HEK293 (cell line): ENCODE measurements around the gene SRSF1.

Source experiments
- EGR2 ChIP-seq: fragments of 450-650 bp; formaldehyde crosslinking; IDR thresholded peaks from 2 replicates; pipeline ENCODE4 v1.5.1; 2016; ENCODE audit warnings: low read depth, missing biosample characterization, missing genetic modification characterization
- FEZF1 ChIP-seq: fragments of 450-650 bp; formaldehyde crosslinking; IDR thresholded peaks from 2 replicates; pipeline ENCODE4 v1.5.1; 2016; ENCODE audit warnings: missing biosample characterization, missing genetic modification characterization
- GFI1B ChIP-seq: fragments of 450-650 bp; formaldehyde crosslinking; IDR thresholded peaks from 2 replicates; pipeline ENCODE4 v1.5.1; 2016; ENCODE audit warnings: missing biosample characterization, missing genetic modification characterization
- GLIS1 ChIP-seq: fragments of 450-650 bp; formaldehyde crosslinking; IDR thresholded peaks from 2 replicates; pipeline ENCODE4 v1.5.1; 2016; ENCODE audit warnings: missing biosample characterization, missing genetic modification characterization
- KLF17 ChIP-seq: fragments of 450-650 bp; formaldehyde crosslinking; IDR thresholded peaks from 2 replicates; pipeline ENCODE4 v1.5.1; 2016; ENCODE audit warnings: missing biosample characterization, missing genetic modification characterization
- KLF9 ChIP-seq: fragments of 450-650 bp; formaldehyde crosslinking; IDR thresholded peaks from 2 replicates; pipeline ENCODE4 v1.5.1; 2016; ENCODE audit warnings: missing biosample characterization, missing genetic modification characterization, low read depth
- OSR2 ChIP-seq: fragments of 450-650 bp; formaldehyde crosslinking; IDR thresholded peaks from 2 replicates; pipeline ENCODE4 v1.5.1; 2016; ENCODE audit warnings: missing biosample characterization, missing genetic modification characterization
- PRDM10 ChIP-seq: fragments of 450-650 bp; formaldehyde crosslinking; IDR thresholded peaks from 2 replicates; pipeline ENCODE4 v1.5.1; 2016; ENCODE audit warnings: missing biosample characterization, missing genetic modification characterization
- SCRT1 ChIP-seq: fragments of 450-650 bp; formaldehyde crosslinking; IDR thresholded peaks from 2 replicates; pipeline ENCODE4 v1.5.1; 2016; ENCODE audit warnings: missing biosample characterization, missing genetic modification characterization, borderline replicate concordance
- SP3 ChIP-seq: fragments of 450-650 bp; formaldehyde crosslinking; IDR thresholded peaks from 2 replicates; pipeline ENCODE4 v1.5.1; 2016; ENCODE audit warnings: missing biosample characterization, missing genetic modification characterization
- SP7 ChIP-seq: fragments of 450-650 bp; formaldehyde crosslinking; IDR thresholded peaks from 2 replicates; pipeline ENCODE4 v1.5.1; 2016; ENCODE audit warnings: missing biosample characterization, missing genetic modification characterization
- WT1 ChIP-seq: fragments of 450-650 bp; formaldehyde crosslinking; IDR thresholded peaks from 2 replicates; pipeline ENCODE4 v1.5.1; 2016; ENCODE audit warnings: missing biosample characterization, missing genetic modification characterization
- ZBTB1 ChIP-seq: fragments of 450-650 bp; formaldehyde crosslinking; IDR thresholded peaks from 2 replicates; pipeline ENCODE4 v1.5.1; 2016; ENCODE audit warnings: missing biosample characterization, missing genetic modification characterization
- ZIC2 ChIP-seq: fragments of 450-650 bp; formaldehyde crosslinking; IDR thresholded peaks from 2 replicates; pipeline ENCODE4 v1.5.1; 2016; ENCODE audit warnings: missing biosample characterization, missing genetic modification characterization
- ZNF174 ChIP-seq: fragments of 450-650 bp; formaldehyde crosslinking; IDR thresholded peaks from 2 replicates; pipeline ENCODE4 v1.5.0; 2017; ENCODE audit warnings: missing biosample characterization, mild to moderate bottlenecking, missing genetic modification characterization
- ZNF266 ChIP-seq: fragments of 450-650 bp; formaldehyde crosslinking; IDR thresholded peaks from 2 replicates; pipeline ENCODE4 v1.5.1; 2016; ENCODE audit warnings: missing biosample characterization, missing genetic modification characterization, low read depth
- ZNF335 ChIP-seq: fragments of 450-650 bp; formaldehyde crosslinking; conservative IDR thresholded peaks from 2 replicates; pipeline ENCODE4 v1.5.1; 2016; ENCODE audit warnings: missing biosample characterization, missing genetic modification characterization
- ZNF341 ChIP-seq: fragments of 450-650 bp; formaldehyde crosslinking; IDR thresholded peaks from 2 replicates; pipeline ENCODE4; 2016; ENCODE audit warnings: low read depth, missing biosample characterization, missing genetic modification characterization
- ZNF366 ChIP-seq: fragments of 450-650 bp; formaldehyde crosslinking; conservative IDR thresholded peaks from 2 replicates; pipeline ENCODE4 v1.5.1; 2016; ENCODE audit warnings: missing biosample characterization, missing genetic modification characterization
- ZNF37A ChIP-seq: fragments of 450-650 bp; IDR thresholded peaks from 2 replicates; pipeline ENCODE4 v1.5.1; 2018; ENCODE audit warnings: missing biosample characterization, missing genetic modification characterization
- ZNF423 ChIP-seq: fragments of 450-650 bp; formaldehyde crosslinking; IDR thresholded peaks from 2 replicates; pipeline ENCODE4 v1.5.1; 2016; ENCODE audit warnings: missing biosample characterization, missing genetic modification characterization
- ZNF560 ChIP-seq: fragments of 450-650 bp; formaldehyde crosslinking; IDR thresholded peaks from 2 replicates; pipeline ENCODE4 v1.5.1; 2017; ENCODE audit warnings: missing biosample characterization, missing genetic modification characterization, borderline replicate concordance
- ZNF585B ChIP-seq: fragments of 450-650 bp; formaldehyde crosslinking; IDR thresholded peaks from 2 replicates; pipeline ENCODE4 v1.5.1; 2016; ENCODE audit warnings: missing biosample characterization, missing genetic modification characterization
- ZNF660 ChIP-seq: fragments of 450-650 bp; IDR thresholded peaks from 2 replicates; pipeline ENCODE4 v1.5.1; 2018; ENCODE audit warnings: missing biosample characterization, mild to moderate bottlenecking, missing genetic modification characterization
- ZNF843 ChIP-seq: fragments of 450-650 bp; formaldehyde crosslinking; IDR thresholded peaks from 2 replicates; pipeline ENCODE4 v1.5.1; 2016; ENCODE audit warnings: missing biosample characterization, missing genetic modification characterization
- ZSCAN4 ChIP-seq: fragments of 450-650 bp; formaldehyde crosslinking; IDR thresholded peaks from 2 replicates; pipeline ENCODE4 v1.5.1; 2017; ENCODE audit warnings: missing biosample characterization, missing genetic modification characterization
- ZXDB ChIP-seq: fragments of 450-650 bp; formaldehyde crosslinking; IDR thresholded peaks from 2 replicates; pipeline ENCODE4 v1.5.1; 2016; ENCODE audit warnings: missing biosample characterization, missing genetic modification characterization
- TF ChIP-seq, protein P1 (sequence below): fragments of 450-650 bp; formaldehyde crosslinking; optimal IDR thresholded peaks from 2 replicates; pipeline ENCODE3; 2016; ENCODE audit warnings: missing biosample characterization, mild to moderate bottlenecking, missing genetic modification characterization
- TF ChIP-seq, protein P2 (sequence below): fragments of 450-650 bp; formaldehyde crosslinking; IDR thresholded peaks from 2 replicates; pipeline ENCODE4 v1.5.1; 2016; ENCODE audit warnings: missing biosample characterization, missing genetic modification characterization
- TF ChIP-seq, protein P3 (sequence below): fragments of 450-650 bp; formaldehyde crosslinking; IDR thresholded peaks from 2 replicates; pipeline ENCODE4 v1.5.1; 2016; ENCODE audit warnings: missing biosample characterization, missing genetic modification characterization

SRSF1 gene

DNA sequence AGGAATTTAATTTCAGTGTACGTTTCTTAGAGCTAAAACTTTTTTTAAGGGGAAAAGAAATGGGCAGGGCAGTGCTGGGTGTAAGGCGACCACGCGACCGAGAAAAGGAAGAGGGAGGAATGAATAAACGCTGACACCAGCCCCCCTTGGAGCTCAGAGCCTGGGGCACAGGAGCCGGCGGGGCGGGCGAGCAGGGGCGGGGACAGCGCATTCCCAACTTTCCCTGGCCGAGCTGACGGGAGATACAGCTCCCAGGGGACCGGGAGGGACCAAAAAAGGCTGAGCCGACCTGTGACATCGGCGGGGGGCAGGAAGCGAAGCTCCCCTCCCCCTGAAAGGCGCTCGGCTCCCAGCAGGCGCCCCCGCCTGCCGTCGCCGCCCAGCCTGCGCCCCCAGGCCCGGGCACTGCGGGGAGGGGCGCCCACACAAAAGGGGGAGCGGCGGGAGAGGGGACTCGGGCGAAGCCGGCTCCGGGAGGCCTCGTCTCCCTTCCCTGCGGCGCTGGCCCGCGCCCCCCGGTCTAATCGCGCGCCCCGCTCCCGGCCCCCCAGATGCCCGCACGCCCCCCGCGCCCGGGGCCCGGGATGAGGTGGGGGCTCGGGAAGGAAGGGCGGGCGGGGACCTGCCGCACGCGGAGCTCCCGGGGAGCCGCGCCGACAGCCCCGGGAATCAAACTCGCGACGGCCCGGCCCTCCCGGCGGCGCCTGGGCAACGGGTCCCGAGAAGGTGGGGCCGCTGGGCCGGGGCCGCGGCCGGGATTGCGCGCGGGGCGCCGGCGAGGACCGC lies 52.5 kb downstream of the SRSF1 start (continued):
- TF ChIP-seq, protein P1, sequence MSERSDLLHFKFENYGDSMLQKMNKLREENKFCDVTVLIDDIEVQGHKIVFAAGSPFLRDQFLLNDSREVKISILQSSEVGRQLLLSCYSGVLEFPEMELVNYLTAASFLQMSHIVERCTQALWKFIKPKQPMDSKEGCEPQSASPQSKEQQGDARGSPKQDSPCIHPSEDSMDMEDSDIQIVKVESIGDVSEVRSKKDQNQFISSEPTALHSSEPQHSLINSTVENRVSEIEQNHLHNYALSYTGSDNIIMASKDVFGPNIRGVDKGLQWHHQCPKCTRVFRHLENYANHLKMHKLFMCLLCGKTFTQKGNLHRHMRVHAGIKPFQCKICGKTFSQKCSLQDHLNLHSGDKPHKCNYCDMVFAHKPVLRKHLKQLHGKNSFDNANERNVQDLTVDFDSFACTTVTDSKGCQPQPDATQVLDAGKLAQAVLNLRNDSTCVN (tag by site-specific recombination) = peak; percentile 78
- peak; percentile 83 for TF ChIP-seq EGR2
- TF ChIP-seq ZSCAN4 (tag by site-specific recombination) = no peak
- TF ChIP-seq ZNF585B = no peak
- peak; percentile 94 for TF ChIP-seq KLF17 (tag by site-specific recombination)
- TF ChIP-seq FEZF1 = peak; percentile 97
- 0 out of 2 replicates have a peak, but pooled peaks have one; percentile 49 for TF ChIP-seq ZNF660 (tag by site-specific recombination)
- TF ChIP-seq ZNF423 = peak; percentile 97
- peak; percentile 64 for TF ChIP-seq OSR2 (tag by site-specific recombination)
- TF ChIP-seq ZBTB1 = peak; percentile 37; the same call in 1 of the 2 replicates
- TF ChIP-seq SCRT1 (tag by site-specific recombination) = no peak
- TF ChIP-seq ZNF843 (tag by site-specific recombination) = peak; percentile 50; the same call in 1 of the 2 replicates
- no peak for TF ChIP-seq GFI1B (tag by site-specific recombination)
- peak; percentile 85 for TF ChIP-seq ZXDB (tag by site-specific recombination)
- peak; percentile 85 for TF ChIP-seq SP7 (tag by site-specific recombination)
- peak; percentile 75 for TF ChIP-seq SP3
- TF ChIP-seq PRDM10 = peak; percentile 93
- peak; percentile 98 for TF ChIP-seq ZIC2 (tag by site-specific recombination)
- TF ChIP-seq, protein P2, sequence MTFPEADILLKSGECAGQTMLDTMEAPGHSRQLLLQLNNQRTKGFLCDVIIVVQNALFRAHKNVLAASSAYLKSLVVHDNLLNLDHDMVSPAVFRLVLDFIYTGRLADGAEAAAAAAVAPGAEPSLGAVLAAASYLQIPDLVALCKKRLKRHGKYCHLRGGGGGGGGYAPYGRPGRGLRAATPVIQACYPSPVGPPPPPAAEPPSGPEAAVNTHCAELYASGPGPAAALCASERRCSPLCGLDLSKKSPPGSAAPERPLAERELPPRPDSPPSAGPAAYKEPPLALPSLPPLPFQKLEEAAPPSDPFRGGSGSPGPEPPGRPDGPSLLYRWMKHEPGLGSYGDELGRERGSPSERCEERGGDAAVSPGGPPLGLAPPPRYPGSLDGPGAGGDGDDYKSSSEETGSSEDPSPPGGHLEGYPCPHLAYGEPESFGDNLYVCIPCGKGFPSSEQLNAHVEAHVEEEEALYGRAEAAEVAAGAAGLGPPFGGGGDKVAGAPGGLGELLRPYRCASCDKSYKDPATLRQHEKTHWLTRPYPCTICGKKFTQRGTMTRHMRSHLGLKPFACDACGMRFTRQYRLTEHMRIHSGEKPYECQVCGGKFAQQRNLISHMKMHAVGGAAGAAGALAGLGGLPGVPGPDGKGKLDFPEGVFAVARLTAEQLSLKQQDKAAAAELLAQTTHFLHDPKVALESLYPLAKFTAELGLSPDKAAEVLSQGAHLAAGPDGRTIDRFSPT (tag by site-specific recombination) = peak; percentile 82
- no peak for TF ChIP-seq ZNF174 (tag by site-specific recombination)
- TF ChIP-seq ZNF37A (tag by site-specific recombination) = no peak
- peak; percentile 87 for TF ChIP-seq WT1
- TF ChIP-seq ZNF341 (tag by site-specific recombination) = peak; percentile 98
- peak; percentile 60 for TF ChIP-seq ZNF366 (tag by site-specific recombination)
- peak; percentile 45; the same call in 1 of the 2 replicates for TF ChIP-seq KLF9 (tag by site-specific recombination)
- TF ChIP-seq ZNF335 (tag by site-specific recombination) = peak; percentile 28
- TF ChIP-seq GLIS1 (tag by site-specific recombination) = peak; percentile 95
- TF ChIP-seq, protein P3, sequence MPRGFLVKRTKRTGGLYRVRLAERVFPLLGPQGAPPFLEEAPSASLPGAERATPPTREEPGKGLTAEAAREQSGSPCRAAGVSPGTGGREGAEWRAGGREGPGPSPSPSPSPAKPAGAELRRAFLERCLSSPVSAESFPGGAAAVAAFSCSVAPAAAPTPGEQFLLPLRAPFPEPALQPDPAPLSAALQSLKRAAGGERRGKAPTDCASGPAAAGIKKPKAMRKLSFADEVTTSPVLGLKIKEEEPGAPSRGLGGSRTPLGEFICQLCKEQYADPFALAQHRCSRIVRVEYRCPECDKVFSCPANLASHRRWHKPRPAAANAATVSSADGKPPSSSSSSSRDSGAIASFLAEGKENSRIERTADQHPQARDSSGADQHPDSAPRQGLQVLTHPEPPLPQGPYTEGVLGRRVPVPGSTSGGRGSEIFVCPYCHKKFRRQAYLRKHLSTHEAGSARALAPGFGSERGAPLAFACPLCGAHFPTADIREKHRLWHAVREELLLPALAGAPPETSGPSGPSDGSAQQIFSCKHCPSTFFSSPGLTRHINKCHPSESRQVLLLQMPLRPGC = peak; percentile 22; the same call in 1 of the 2 replicates
- TF ChIP-seq ZNF560 (tag by site-specific recombination) = no peak
- TF ChIP-seq ZNF266 (tag by site-specific recombination) = no peak
